ENCODE data around the gene CFP.
"Not testable (repeated sequence)": the region's sequence is repeated elsewhere in the genome, so short reads cannot be mapped to it uniquely, and the experiment has no call there.

Gene CFP

GRCh38 chrX:47608130-47608810 lies 21.5 kb downstream of the CFP start:
- Histone ChIP-seq H3K4me1 (ENCODE audit: control insufficient read depth, low read length) (no peaks in the 10 kb centered on the region), H3K9me3 (ENCODE audit: control insufficient read depth, insufficient read depth, low read length) (no peaks in the 10 kb centered on the region), H3K4me2 (ENCODE audit: low read length) (no peak overlapping the region), H4K20me1 (ENCODE audit: control insufficient read depth, insufficient read depth, low read depth, low read length) (no peaks in the 10 kb centered on the region), H3K27ac (ENCODE audit: low read depth, low read length) (no peak overlapping the region), H3K27me3 (ENCODE audit: control insufficient read depth, low read length) (no peaks in the 10 kb centered on the region; the same call in 1 of the 2 replicates), H3K4me3 (ENCODE audit: low read length) (no peak overlapping the region), H3F3A (ENCODE audit: control insufficient read depth, insufficient read depth) (no peaks in the 10 kb centered on the region), H3K36me3 (ENCODE audit: control insufficient read depth, low read length) (no peaks in the 10 kb centered on the region), H3K79me2 (ENCODE audit: control insufficient read depth, low read length) (no peaks in the 10 kb centered on the region), H3K9me2 (replicated peaks; ENCODE audit: control insufficient read depth, low read length) (no peaks in the 10 kb centered on the region)
- TF ChIP-seq EZH2phosphoT487 (IDR thresholded peaks at IDR 0.05; ENCODE audit: borderline replicate concordance, low read length) (no peak), CTCF (IDR thresholded peaks at IDR 0.05; ENCODE audit: low read depth, low read length, poor library complexity, severe bottlenecking) (no peak)

DNA sequence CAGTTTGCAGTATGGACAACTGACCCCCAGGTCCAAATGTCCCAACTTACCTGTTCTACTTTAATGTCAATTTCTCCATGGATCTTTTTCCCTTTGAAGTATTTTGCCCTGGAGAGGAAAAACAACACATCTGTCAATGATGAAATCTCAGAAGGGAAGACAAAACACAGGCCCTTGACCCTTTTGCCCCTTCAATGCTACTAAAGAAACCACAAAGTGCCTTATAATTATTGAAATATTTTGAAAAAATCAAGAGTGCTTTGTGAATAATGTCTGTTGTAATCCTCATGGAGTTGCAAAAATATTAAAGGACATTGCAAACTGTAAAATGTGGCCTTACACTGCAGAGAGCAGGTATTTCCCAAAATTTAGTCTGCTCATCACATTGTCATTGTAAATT lies 22.6 kb downstream of the CFP start:
- Histone ChIP-seq H3K9me2 (replicated peaks; ENCODE audit: control insufficient read depth, low read length) (no peaks in the 10 kb centered on the region), H3K27me3 (ENCODE audit: control insufficient read depth, low read length) (no peaks in the 10 kb centered on the region; the same call in 1 of the 2 replicates), H4K20me1 (ENCODE audit: control insufficient read depth, insufficient read depth, low read depth, low read length) (no peaks in the 10 kb centered on the region), H3K36me3 (ENCODE audit: control insufficient read depth, low read length) (no peaks in the 10 kb centered on the region), H3K79me2 (ENCODE audit: control insufficient read depth, low read length) (no peaks in the 10 kb centered on the region), H3K4me2 (ENCODE audit: low read length) (no peak overlapping the region), H3F3A (ENCODE audit: control insufficient read depth, insufficient read depth) (no peaks in the 10 kb centered on the region), H3K4me1 (ENCODE audit: control insufficient read depth, low read length) (no peaks in the 10 kb centered on the region), H3K27ac (ENCODE audit: low read depth, low read length) (no peak overlapping the region), H3K9me3 (ENCODE audit: control insufficient read depth, insufficient read depth, low read length) (no peaks in the 10 kb centered on the region), H3K4me3 (ENCODE audit: low read length) (no peak overlapping the region)
- TF ChIP-seq EZH2phosphoT487 (IDR thresholded peaks at IDR 0.05; ENCODE audit: borderline replicate concordance, low read length), result no peak
- no peak for TF ChIP-seq CTCF (IDR thresholded peaks at IDR 0.05; ENCODE audit: low read depth, low read length, poor library complexity, severe bottlenecking)

- Histone ChIP-seq H3K4me2 (ENCODE audit: low read length) (no peak overlapping the region), H3K4me3 (ENCODE audit: low read length) (no peak overlapping the region), H3K27ac (ENCODE audit: low read depth, low read length) (no peak overlapping the region), H3K79me2 (ENCODE audit: control insufficient read depth, low read length) (no peaks in the 10 kb centered on the region), H3F3A (ENCODE audit: control insufficient read depth, insufficient read depth) (no peaks in the 10 kb centered on the region), H4K20me1 (ENCODE audit: control insufficient read depth, insufficient read depth, low read depth, low read length) (no peaks in the 10 kb centered on the region), H3K9me3 (ENCODE audit: control insufficient read depth, insufficient read depth, low read length) (no peaks in the 10 kb centered on the region), H3K27me3 (ENCODE audit: control insufficient read depth, low read length) (no peaks in the 10 kb centered on the region), H3K36me3 (ENCODE audit: control insufficient read depth, low read length) (no peaks in the 10 kb centered on the region), H3K4me1 (ENCODE audit: control insufficient read depth, low read length) (no peaks in the 10 kb centered on the region), H3K9me2 (replicated peaks; ENCODE audit: control insufficient read depth, low read length) (no peaks in the 10 kb centered on the region)
- TF ChIP-seq EZH2phosphoT487 (IDR thresholded peaks at IDR 0.05; ENCODE audit: borderline replicate concordance, low read length) (no peak), CTCF (IDR thresholded peaks at IDR 0.05; ENCODE audit: low read depth, low read length, poor library complexity, severe bottlenecking) (no peak)
These were observed 24.7 kb downstream of the CFP start for GRCh38 chrX:47605024-47605423.

DNA sequence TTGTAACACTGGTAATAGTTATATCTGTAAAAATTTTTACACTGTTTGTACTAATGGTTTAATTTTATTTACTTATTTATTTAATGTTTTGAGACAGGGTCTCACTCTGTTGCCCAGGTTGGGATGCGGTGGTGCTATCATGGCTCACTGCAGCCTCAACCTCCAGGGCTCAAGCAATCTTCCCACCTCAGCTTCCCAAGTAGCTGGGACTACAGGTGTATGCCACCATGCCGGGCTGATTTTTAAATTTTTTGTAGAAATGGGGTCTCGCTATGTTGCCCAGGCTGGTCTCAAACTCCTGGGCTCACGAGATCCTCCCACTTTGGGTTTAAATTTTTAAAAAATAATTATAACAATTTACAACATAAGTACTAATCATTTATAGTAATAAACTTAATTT lies 26.6 kb downstream of the CFP start:
- not testable (repeated sequence) for H3K79me2 ChIP-seq (ENCODE audit: control insufficient read depth, low read length); H3K36me3 ChIP-seq (ENCODE audit: control insufficient read depth, low read length); H3K9me3 ChIP-seq (ENCODE audit: control insufficient read depth, insufficient read depth, low read length); H3K9me2 ChIP-seq (replicated peaks; ENCODE audit: control insufficient read depth, low read length); H3K4me1 ChIP-seq (ENCODE audit: control insufficient read depth, low read length); H3F3A ChIP-seq (ENCODE audit: control insufficient read depth, insufficient read depth); H3K27me3 ChIP-seq (ENCODE audit: control insufficient read depth, low read length); H3K4me3 ChIP-seq (ENCODE audit: low read length); H4K20me1 ChIP-seq (ENCODE audit: control insufficient read depth, insufficient read depth, low read depth, low read length); H3K4me2 ChIP-seq (ENCODE audit: low read length); H3K27ac ChIP-seq (ENCODE audit: low read depth, low read length)
